K562 (cell line): Measurements from ENCODE around the gene RAB3D. TPM values are rescaled to one million over a fixed set of nuclear protein-coding genes. Genes with fewer than 3 reads are reported as not detected.

Experiments used
- ATAC-seq: fragments of 200-7000 bp; cut with Tn5 transposase; 3 replicates; pipeline ENCODE4 v1.9.1; 2020; ENCODE audit warnings: moderate library complexity
- BruUV-seq: library from RNA; stranded (reverse); fragments of 400-500 nt; replicated peaks from 2 replicates; lab custom pipeline; 2021; lab: Mats Ljungman, UMichigan
- CTCF ChIA-PET: fragments of 300-600 bp; formaldehyde crosslinking; extraction: SDS; loops from one replicate; lab custom pipeline; 2021; ENCODE audit warnings: low intra/inter-chr PET ratio; lab: Yijun Ruan, JAX
- POLR2A ChIA-PET: fragments of 300-600, 350-650 bp; sonication (Branson Sonifier 250); formaldehyde crosslinking; extraction: SDS; loops from one replicate; lab custom pipeline; 2021; ENCODE audit warnings: antibody characterized with exemption, inconsistent platforms; lab: Yijun Ruan, JAX
- DNase-seq, 4 experiments: peaks; one replicate each; pipeline versions ENCODE4 v3.0.0 to v3.0.0-alpha.2; 2011 to 2018; ENCODE audit warnings: low spot score in 3 of 4, mixed read lengths in 3 of 4; ENCODE audit errors: extremely low read depth in 1 of 4
- FAIRE-seq: peaks from 2 replicates; lab custom pipeline; 2011; peaks lifted over from hg19 to GRCh38; lab: Jason Lieb, UNC
- H2AFZ ChIP-seq: 2 replicates; pipeline ENCODE4 v1.6.0; 2011; ENCODE audit warnings: low read depth, low read length, control low read depth, inconsistent platforms
- H3K27ac ChIP-seq: fragments of 200-600 bp; 3 replicates; pipeline ENCODE4 v1.8.0; 2011; ENCODE audit warnings: low read depth, mild to moderate bottlenecking, control low read depth, inconsistent platforms, low read length, moderate library complexity, mixed read lengths; ENCODE audit errors: extremely low read depth
- H3K27me3 ChIP-seq, 2 experiments: fragments of 300-600 bp in 1 of 2; 2 replicates in 1 of 2; 3 replicates in 1 of 2; pipeline versions ENCODE4 v1.6.0 to v1.8.0; 2011; ENCODE audit warnings: inconsistent platforms in 2 of 2, low read length in 2 of 2, mild to moderate bottlenecking in 1 of 2, mixed read lengths in 1 of 2, moderate library complexity in 1 of 2; ENCODE audit not compliant: control insufficient read depth in 2 of 2, insufficient read depth in 2 of 2
- H3K36me3 ChIP-seq: fragments of 300-600 bp; 3 replicates; pipeline ENCODE4 v1.8.0; 2011; ENCODE audit warnings: mild to moderate bottlenecking, low read length, inconsistent platforms; ENCODE audit not compliant: control insufficient read depth, insufficient read depth
- H3K4me1 ChIP-seq, 2 experiments: fragments of 200-600 bp in 1 of 2; replicated peaks in 1 of 2; 2 replicates in 1 of 2; 3 replicates in 1 of 2; pipeline versions ENCODE4 v1.5.1 to v1.8.0; 2011; ENCODE audit warnings: inconsistent platforms in 2 of 2, low read length in 2 of 2, mild to moderate bottlenecking in 1 of 2, mixed read lengths in 1 of 2, moderate library complexity in 1 of 2; ENCODE audit not compliant: control insufficient read depth in 2 of 2, insufficient read depth in 2 of 2
- H3K4me2 ChIP-seq: 2 replicates; pipeline ENCODE4 v1.6.1; 2011; ENCODE audit warnings: low read length, control low read depth, inconsistent platforms, mixed read lengths; ENCODE audit not compliant: insufficient read depth
- H3K4me3 ChIP-seq: fragments of 200-600 bp; sonication (generic), shearing (Covaris generic); 2 replicates; pipeline ENCODE4 v1.5.1; 2016; ENCODE audit warnings: control low read depth, inconsistent platforms
- H3K79me2 ChIP-seq: fragments of 200-600 bp; 3 replicates; pipeline ENCODE4 v1.8.0; 2011; ENCODE audit warnings: low read length, inconsistent platforms; ENCODE audit not compliant: control insufficient read depth, insufficient read depth
- H3K9ac ChIP-seq, 2 experiments: 2 replicates each; pipeline versions ENCODE4 v1.6.0 to v1.6.1; 2011; ENCODE audit warnings: low read depth in 2 of 2, low read length in 2 of 2, control low read depth in 1 of 2, inconsistent platforms in 1 of 2, mild to moderate bottlenecking in 1 of 2, mixed read lengths in 1 of 2; ENCODE audit not compliant: insufficient read depth in 1 of 2
- H3K9me1 ChIP-seq: one replicate; pipeline ENCODE4 v1.6.0; 2011; ENCODE audit warnings: inconsistent platforms, mild to moderate bottlenecking, low read length, moderate library complexity; ENCODE audit not compliant: control insufficient read depth, insufficient read depth
- H3K9me3 ChIP-seq: replicated peaks from 2 replicates; pipeline ENCODE4 v1.5.1; 2011; ENCODE audit warnings: low read depth, low read length, inconsistent platforms; ENCODE audit not compliant: control insufficient read depth, insufficient read depth
- H4K20me1 ChIP-seq: replicated peaks from 2 replicates; pipeline ENCODE4 v1.6.1; 2011; ENCODE audit warnings: low read length, inconsistent platforms, mixed read lengths; ENCODE audit not compliant: control insufficient read depth, insufficient read depth
- CEBPG ChIP-seq, 3 experiments: fragments of 200-800 bp in 1 of 3; sonication (Bioruptor generic) in 1 of 3; sonication (generic) in 1 of 3; formaldehyde crosslinking in 1 of 3; IDR thresholded peaks in 2 of 3; conservative IDR thresholded peaks in 1 of 3; 2 replicates each; pipeline versions ENCODE4 v1.6.1 to v1.8.0; 2016 to 2022; ENCODE audit warnings: missing compliant biosample characterization in 2 of 3, missing genetic modification characterization in 2 of 3, mild to moderate bottlenecking in 1 of 3, missing genetic modification reagents in 1 of 3
- KLF16 ChIP-seq: IDR thresholded peaks from 2 replicates; pipeline ENCODE4 v1.6.1; 2016; ENCODE audit warnings: antibody characterized with exemption
- TCF7 ChIP-seq: sonication (generic); IDR thresholded peaks from 2 replicates; pipeline ENCODE4 v1.6.1; 2016; ENCODE audit warnings: antibody characterized with exemption, borderline replicate concordance
- ZFP36 ChIP-seq: fragments of 150-350 bp; IDR thresholded peaks from 2 replicates; pipeline ENCODE4 v1.6.1; 2018; ENCODE audit warnings: low read length, low read depth; ENCODE audit not compliant: partially characterized antibody
- ZNF133 ChIP-seq: fragments of 250-450 bp; sonication (Bioruptor Pico); IDR thresholded peaks from 2 replicates; pipeline ENCODE4 v1.4.0; 2020; ENCODE audit warnings: mild to moderate bottlenecking
- ZNF3 ChIP-seq: fragments of 250-450 bp; sonication (Bioruptor Pico); IDR thresholded peaks from 2 replicates; pipeline ENCODE4 v1.5.0; 2021; ENCODE audit warnings: mild to moderate bottlenecking, moderate library complexity
- ZNF551 ChIP-seq: fragments of 250-450 bp; sonication (Bioruptor Pico); IDR thresholded peaks from 2 replicates; pipeline ENCODE4 v1.5.0; 2021; ENCODE audit warnings: mild to moderate bottlenecking, moderate library complexity
- ZNF644 ChIP-seq: fragments of 200-800 bp; sonication (Bioruptor generic); IDR thresholded peaks from 2 replicates; pipeline ENCODE4 v1.6.1; 2016; ENCODE audit warnings: low read depth, missing genetic modification characterization, missing compliant biosample characterization
- ZNF780A ChIP-seq: fragments of 250-450 bp; sonication (Bioruptor Pico); IDR thresholded peaks from 2 replicates; pipeline ENCODE4 v1.5.0; 2021; ENCODE audit warnings: mild to moderate bottlenecking
- WGBS: fragments of 100-300 bp; shearing (Covaris generic); methylation state at CpG from one replicate; pipeline ENCODE4 v1.1.6; 2016; ENCODE audit warnings: low coverage, mixed read lengths; ENCODE audit not compliant: insufficient coverage; ENCODE audit errors: missing lambda C conversion rate; 5-methylcytosine and 5-hydroxymethylcytosine counted together
- in situ Hi-C: fragments of 300-500 bp; cut with MboI; formaldehyde crosslinking; loops from 4 replicates; pipeline ENCODE4 v1.15.0; 2018; ENCODE audit warnings: inconsistent platforms, mixed read lengths
- intact Hi-C: fragments of 100-400 bp; cut with micrococcal nuclease; formaldehyde crosslinking; loops from 2 replicates; pipeline ENCODE4 v1.14.2; 2022
- polyA plus RNA-seq, 8 experiments: library from polyadenylated mRNA; depleted of rRNA in 4 of 8; stranded (reverse) in 5 of 8; unstranded in 3 of 8; fragments of >200 nt; fragmentation: Nextera tagmentation in 2 of 8; fragmentation: Illumina TruSeq in 1 of 8; extraction: Ambion mirVana in 2 of 8; extraction: Trizol in 1 of 8; gene quantifications; 2 replicates each; pipeline versions ENCODE4 v1.2.1 to v1.2.3, GENCODE V29; 2011 to 2014; ENCODE audit warnings: inconsistent platforms in 1 of 8, missing spikeins in 1 of 8
- total RNA-seq, 7 experiments: library from RNA; depleted of rRNA in 6 of 7; stranded (reverse); fragments of >200 nt in 6 of 7; fragmentation: Illumina TruSeq in 2 of 7; extraction: Trizol in 2 of 7; gene quantifications; 2 replicates each; pipeline versions ENCODE4 v1.2.1 to v1.2.3, GENCODE V29; 2011 to 2021; ENCODE audit warnings: low replicate concordance in 1 of 7
- TF ChIP-seq, protein P1 (sequence below): sonication (generic); formaldehyde crosslinking; IDR thresholded peaks from 2 replicates; pipeline ENCODE4 v1.9.0; 2022; ENCODE audit warnings: mild to moderate bottlenecking, missing genetic modification reagents
- TF ChIP-seq, protein P2 (sequence below): fragments of 450-650 bp; IDR thresholded peaks from 2 replicates; pipeline ENCODE4 v1.6.1; 2016; ENCODE audit warnings: missing biosample characterization, missing genetic modification characterization
- TF ChIP-seq, protein P3 (sequence below): fragments of 250-450 bp; sonication (Bioruptor Pico); IDR thresholded peaks from 2 replicates; pipeline ENCODE4 v1.5.1; 2021; ENCODE audit warnings: mild to moderate bottlenecking

RAB3D gene
- total and polyA plus RNA-seq, 9 of the 15 experiments (the other 6 are each of a cell fraction or from before 2014, with no cell fraction given), result 0.34 to 3.3 (median 1.3) TPM

DNA sequence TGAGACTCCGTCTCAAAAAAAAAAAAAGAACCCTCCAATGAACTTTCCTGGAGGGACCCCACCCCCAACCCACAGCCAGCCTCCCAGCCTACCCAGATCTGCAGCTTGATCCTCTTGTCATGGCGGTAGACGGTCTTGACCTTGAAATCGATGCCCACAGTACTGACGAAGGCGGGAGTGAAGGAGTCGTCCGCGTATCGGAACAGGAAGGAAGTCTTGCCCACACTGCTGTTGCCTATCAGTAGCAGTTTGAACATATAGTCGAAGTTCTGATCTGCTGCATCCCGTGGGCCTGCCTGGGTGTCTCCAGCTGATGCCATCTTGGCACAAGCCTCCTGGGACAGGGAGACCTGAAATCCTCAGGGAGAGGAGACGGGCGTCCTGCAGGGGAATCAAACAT, 2.4 kb downstream of the RAB3D start:
- no peaks in the 10 kb centered on the region for H3K36me3 ChIP-seq
- no peak overlapping the region for H3K27ac ChIP-seq
- DNase-seq (no peak), FAIRE-seq (no peak), ATAC-seq (no peak)
- H2AFZ ChIP-seq, result no peak overlapping the region
- H3K4me2 ChIP-seq, result no peak overlapping the region
- CTCF ChIA-PET, result no interaction called here
- in situ Hi-C loops, result no loop called here
- 63% methylated on average over 13 of the region's 14 CpGs for WGBS
- POLR2A ChIA-PET, result interaction anchor here (1.5 kb wide), 1 partner anchor 9 kb away, joined by 4 read pairs; the partner anchor contains the start of genes CCDC159 and TMEM205
- H3K4me3 ChIP-seq, result no peak overlapping the region
- no peaks in the 10 kb centered on the region for H3K9me1 ChIP-seq
- peaks cover 3 to 21% of the 10 kb centered on the region in 2 experiments; a peak in 3 of 5 replicates for H3K4me1 ChIP-seq
- no peaks in the 10 kb centered on the region for H4K20me1 ChIP-seq
- H3K27me3 ChIP-seq, result no peaks in the 10 kb centered on the region
- H3K9me3 ChIP-seq, result peaks cover 5% of the 10 kb centered on the region; the same call in 1 of the 2 replicates
- BruUV-seq, result no TSS peak
- intact Hi-C loops, result no loop called here
- H3K9ac ChIP-seq, result peak overlapping the region in 1 of 2 experiments; percentile 26; a peak in 2 of 4 replicates
- no peaks in the 10 kb centered on the region for H3K79me2 ChIP-seq
- TF ChIP-seq CEBPG (CRISPR knock-in tag; IDR thresholded peaks at IDR 0.05) (no peak), CEBPG (tag; conservative IDR thresholded peaks at IDR 0.05 in 1 of 2, IDR thresholded peaks at IDR 0.05 in 1 of 2) (no peak)
- TF ChIP-seq, protein P1, sequence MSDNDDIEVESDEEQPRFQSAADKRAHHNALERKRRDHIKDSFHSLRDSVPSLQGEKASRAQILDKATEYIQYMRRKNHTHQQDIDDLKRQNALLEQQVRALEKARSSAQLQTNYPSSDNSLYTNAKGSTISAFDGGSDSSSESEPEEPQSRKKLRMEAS (CRISPR knock-in tag), result no peak

DNA sequence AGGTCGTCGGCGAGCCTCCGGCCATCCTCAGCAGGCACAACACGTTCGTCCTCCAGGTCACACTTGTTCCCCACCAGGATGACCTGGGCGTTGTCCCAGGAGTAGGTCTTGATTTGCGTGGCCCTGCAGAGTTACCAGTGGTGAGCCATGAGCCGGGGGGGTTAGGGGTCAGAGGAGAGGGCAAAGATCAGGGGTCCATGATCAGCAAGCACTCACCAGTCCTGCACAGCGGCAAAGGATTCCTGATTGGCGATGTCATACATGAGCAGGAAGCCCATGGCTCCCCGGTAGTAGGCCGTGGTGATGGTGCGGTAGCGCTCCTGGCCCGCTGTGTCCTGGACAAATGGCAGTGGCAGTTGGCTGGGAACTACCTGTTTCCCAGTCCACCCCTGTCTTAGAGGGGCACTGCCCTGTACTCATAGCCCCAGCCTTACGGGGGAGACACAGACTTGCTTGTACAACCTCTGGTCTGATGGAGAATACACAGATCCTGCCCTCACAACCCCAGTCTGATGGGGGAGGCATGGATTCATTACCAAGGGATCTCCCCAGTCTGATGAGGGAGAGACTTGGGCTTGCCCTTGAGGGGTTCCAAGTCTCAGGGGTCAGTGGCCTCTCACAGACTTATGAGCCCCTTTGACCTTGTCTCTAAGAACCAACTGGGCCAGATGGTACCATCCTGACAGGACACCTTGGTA, 3.9 kb downstream of the RAB3D start:
- Histone ChIP-seq H3K27ac (no peak overlapping the region), H3K4me1 (peaks cover 3 to 21% of the 10 kb centered on the region in 2 experiments; a peak in 3 of 5 replicates), H3K9me3 (no peaks in the 10 kb centered on the region), H3K4me3 (no peak overlapping the region), H3K9me1 (no peaks in the 10 kb centered on the region), H3K27me3 (no peaks in the 10 kb centered on the region), H3K79me2 (no peaks in the 10 kb centered on the region), H2AFZ (no peak overlapping the region), H3K4me2 (no peak overlapping the region), H4K20me1 (no peaks in the 10 kb centered on the region), H3K36me3 (no peaks in the 10 kb centered on the region), H3K9ac (no peak overlapping the region)
- in situ Hi-C loops, result no loop called here
- ChIA-PET POLR2A (interaction anchor here (1.5 kb wide), 1 partner anchor 10 kb away, joined by 4 read pairs; the partner anchor contains the start of genes CCDC159 and TMEM205), CTCF (no interaction called here)
- intact Hi-C loops, result no loop called here
- WGBS, result 69% methylated on average over 15 of the region's 17 CpGs
- FAIRE-seq (no peak), DNase-seq (no peak), ATAC-seq (no peak)
- no TSS peak for BruUV-seq
- no peak for TF ChIP-seq TCF7
- no peak for TF ChIP-seq ZNF133
- TF ChIP-seq, protein P2, sequence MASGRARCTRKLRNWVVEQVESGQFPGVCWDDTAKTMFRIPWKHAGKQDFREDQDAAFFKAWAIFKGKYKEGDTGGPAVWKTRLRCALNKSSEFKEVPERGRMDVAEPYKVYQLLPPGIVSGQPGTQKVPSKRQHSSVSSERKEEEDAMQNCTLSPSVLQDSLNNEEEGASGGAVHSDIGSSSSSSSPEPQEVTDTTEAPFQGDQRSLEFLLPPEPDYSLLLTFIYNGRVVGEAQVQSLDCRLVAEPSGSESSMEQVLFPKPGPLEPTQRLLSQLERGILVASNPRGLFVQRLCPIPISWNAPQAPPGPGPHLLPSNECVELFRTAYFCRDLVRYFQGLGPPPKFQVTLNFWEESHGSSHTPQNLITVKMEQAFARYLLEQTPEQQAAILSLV (tag), result no peak
- no peak for TF ChIP-seq KLF16
- no peak for TF ChIP-seq ZNF551 (CRISPR knock-in tag)
- TF ChIP-seq ZFP36, result peak; percentile 54
- no peak for TF ChIP-seq ZNF644
- TF ChIP-seq ZNF780A (CRISPR knock-in tag), result no peak
- no peak for TF ChIP-seq ZNF3 (CRISPR knock-in tag)
- TF ChIP-seq, protein P3, sequence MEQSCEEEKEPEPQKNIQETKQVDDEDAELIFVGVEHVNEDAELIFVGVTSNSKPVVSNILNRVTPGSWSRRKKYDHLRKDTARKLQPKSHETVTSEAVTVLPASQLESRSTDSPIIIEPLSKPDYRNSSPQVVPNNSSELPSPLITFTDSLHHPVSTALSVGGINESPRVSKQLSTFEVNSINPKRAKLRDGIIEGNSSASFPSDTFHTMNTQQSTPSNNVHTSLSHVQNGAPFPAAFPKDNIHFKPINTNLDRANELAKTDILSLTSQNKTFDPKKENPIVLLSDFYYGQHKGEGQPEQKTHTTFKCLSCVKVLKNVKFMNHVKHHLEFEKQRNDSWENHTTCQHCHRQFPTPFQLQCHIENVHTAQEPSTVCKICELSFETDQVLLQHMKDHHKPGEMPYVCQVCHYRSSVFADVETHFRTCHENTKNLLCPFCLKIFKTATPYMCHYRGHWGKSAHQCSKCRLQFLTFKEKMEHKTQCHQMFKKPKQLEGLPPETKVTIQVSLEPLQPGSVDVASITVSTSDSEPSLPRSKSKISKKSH (CRISPR knock-in tag), result no peak
